Osteoblast (primary cell): ENCODE data around the gene AMBRA1. TPM values are rescaled to one million over a fixed set of nuclear protein-coding genes. Genes with fewer than 3 reads are reported as not detected.
"Not testable (repeated sequence)": the region's sequence is repeated elsewhere in the genome, so short reads cannot be mapped to it uniquely, and the experiment has no call there.

ENCODE experiments used
- DNase-seq: peaks from one replicate; pipeline ENCODE4 v3.0.0; 2011; ENCODE audit warnings: low spot score, mixed read lengths; ENCODE audit not compliant: insufficient read length; ENCODE audit errors: missing footprints
- H2AFZ ChIP-seq: 2 replicates; pipeline ENCODE4 v1.6.0; 2011; ENCODE audit warnings: mild to moderate bottlenecking, low read length
- H3K27ac ChIP-seq: 2 replicates; pipeline ENCODE4 v1.5.1; 2011; ENCODE audit warnings: mild to moderate bottlenecking, low read depth, low read length, moderate library complexity
- H3K27me3 ChIP-seq: 2 replicates; pipeline ENCODE4 v1.6.0; 2012; ENCODE audit warnings: mild to moderate bottlenecking, control low read depth, inconsistent platforms, low read length, moderate library complexity; ENCODE audit not compliant: insufficient read depth
- H3K36me3 ChIP-seq: 2 replicates; pipeline ENCODE4 v1.5.1; 2011; ENCODE audit warnings: mild to moderate bottlenecking, low read length, control low read depth, moderate library complexity; ENCODE audit not compliant: insufficient read depth
- H3K4me1 ChIP-seq: 2 replicates; pipeline ENCODE4 v1.5.1; 2011; ENCODE audit warnings: mild to moderate bottlenecking, low read length, control low read depth, moderate library complexity; ENCODE audit not compliant: insufficient read depth
- H3K4me2 ChIP-seq: 2 replicates; pipeline ENCODE4 v1.6.0; 2011; ENCODE audit warnings: mild to moderate bottlenecking, low read length; ENCODE audit not compliant: insufficient read depth
- H3K4me3 ChIP-seq: fragments of 200-600 bp; sonication (generic); 3 replicates; pipeline ENCODE4 v1.5.1; 2012; ENCODE audit warnings: mild to moderate bottlenecking, low read length, inconsistent platforms; ENCODE audit not compliant: insufficient read depth
- H3K79me2 ChIP-seq: 2 replicates; pipeline ENCODE4 v1.6.0; 2012; ENCODE audit warnings: mild to moderate bottlenecking, low read length, control low read depth, inconsistent platforms; ENCODE audit not compliant: insufficient read depth
- H3K9me3 ChIP-seq: 2 replicates; pipeline ENCODE4 v1.5.1; 2011; ENCODE audit warnings: low read depth, low read length, control low read depth
- H4K20me1 ChIP-seq: 2 replicates; pipeline ENCODE4 v1.6.0; 2012; ENCODE audit warnings: mild to moderate bottlenecking, low read length, control low read depth; ENCODE audit not compliant: insufficient read depth
- total RNA-seq: library from RNA; depleted of rRNA; stranded (reverse); fragments of >200 nt; gene quantifications from 2 replicates; pipeline ENCODE4 v1.2.3, GENCODE V29; 2012
- TF ChIP-seq, protein P1 (sequence below): IDR thresholded peaks from 2 replicates; pipeline ENCODE4 v1.5.1; 2011; ENCODE audit warnings: mild to moderate bottlenecking, low read depth, low read length, moderate library complexity; ENCODE audit errors: extremely low read depth

Gene AMBRA1
- total RNA-seq, 1 donor: 29.7 TPM

DNA sequence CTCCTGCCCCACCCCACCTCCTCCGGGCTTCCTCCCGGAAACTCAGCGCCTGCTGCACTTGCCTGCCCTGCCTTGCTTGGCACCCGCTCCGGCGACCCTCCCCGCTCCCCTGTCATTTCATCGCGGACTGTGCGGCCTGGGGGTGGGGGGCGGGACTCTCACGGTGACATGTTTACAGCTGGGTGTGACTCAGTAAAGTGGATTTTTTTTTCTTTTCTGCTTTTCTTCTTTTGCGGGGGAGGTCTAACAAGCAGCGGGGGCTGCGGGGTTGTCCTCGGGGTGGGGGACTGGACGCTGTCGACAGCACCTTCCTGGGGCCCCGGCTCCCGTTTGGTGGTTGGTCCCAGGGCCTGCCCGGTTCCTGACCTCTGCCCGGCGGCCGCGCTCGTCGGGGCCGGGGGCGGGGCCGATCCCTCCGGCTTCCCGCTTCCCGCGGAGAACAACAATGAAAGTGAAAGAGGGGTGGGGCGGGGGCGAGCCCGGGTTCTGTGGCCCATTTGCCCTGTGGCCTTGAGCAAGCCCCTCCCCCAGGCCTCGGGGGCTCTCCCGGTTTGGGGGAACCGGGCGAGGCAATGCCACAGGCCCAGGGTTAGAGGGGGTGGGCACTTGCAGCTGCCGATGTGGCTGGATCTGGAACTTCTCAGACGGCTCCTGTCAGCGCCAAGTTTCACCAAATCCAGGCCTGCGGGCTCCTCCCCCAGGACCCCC, 213.3 kb downstream of the AMBRA1 start:
- no peak overlapping the region for H3K27ac ChIP-seq
- peak overlapping the region; percentile 62 for H2AFZ ChIP-seq
- TF ChIP-seq, protein P1, sequence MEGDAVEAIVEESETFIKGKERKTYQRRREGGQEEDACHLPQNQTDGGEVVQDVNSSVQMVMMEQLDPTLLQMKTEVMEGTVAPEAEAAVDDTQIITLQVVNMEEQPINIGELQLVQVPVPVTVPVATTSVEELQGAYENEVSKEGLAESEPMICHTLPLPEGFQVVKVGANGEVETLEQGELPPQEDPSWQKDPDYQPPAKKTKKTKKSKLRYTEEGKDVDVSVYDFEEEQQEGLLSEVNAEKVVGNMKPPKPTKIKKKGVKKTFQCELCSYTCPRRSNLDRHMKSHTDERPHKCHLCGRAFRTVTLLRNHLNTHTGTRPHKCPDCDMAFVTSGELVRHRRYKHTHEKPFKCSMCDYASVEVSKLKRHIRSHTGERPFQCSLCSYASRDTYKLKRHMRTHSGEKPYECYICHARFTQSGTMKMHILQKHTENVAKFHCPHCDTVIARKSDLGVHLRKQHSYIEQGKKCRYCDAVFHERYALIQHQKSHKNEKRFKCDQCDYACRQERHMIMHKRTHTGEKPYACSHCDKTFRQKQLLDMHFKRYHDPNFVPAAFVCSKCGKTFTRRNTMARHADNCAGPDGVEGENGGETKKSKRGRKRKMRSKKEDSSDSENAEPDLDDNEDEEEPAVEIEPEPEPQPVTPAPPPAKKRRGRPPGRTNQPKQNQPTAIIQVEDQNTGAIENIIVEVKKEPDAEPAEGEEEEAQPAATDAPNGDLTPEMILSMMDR: no peak
- peak overlapping the region; percentile 84 for H3K4me2 ChIP-seq
- H3K27me3 ChIP-seq: no peaks in the 10 kb centered on the region
- peaks cover 10% of the 10 kb centered on the region for H3K4me1 ChIP-seq
- H3K4me3 ChIP-seq: peak overlapping the region; percentile 78
- H3K79me2 ChIP-seq: no peaks in the 10 kb centered on the region
- peaks cover 8% of the 10 kb centered on the region for H3K36me3 ChIP-seq
- H3K9me3 ChIP-seq: no peaks in the 10 kb centered on the region
- peaks cover 5% of the 10 kb centered on the region for H4K20me1 ChIP-seq
- peak; percentile 97 for DNase-seq

DNA sequence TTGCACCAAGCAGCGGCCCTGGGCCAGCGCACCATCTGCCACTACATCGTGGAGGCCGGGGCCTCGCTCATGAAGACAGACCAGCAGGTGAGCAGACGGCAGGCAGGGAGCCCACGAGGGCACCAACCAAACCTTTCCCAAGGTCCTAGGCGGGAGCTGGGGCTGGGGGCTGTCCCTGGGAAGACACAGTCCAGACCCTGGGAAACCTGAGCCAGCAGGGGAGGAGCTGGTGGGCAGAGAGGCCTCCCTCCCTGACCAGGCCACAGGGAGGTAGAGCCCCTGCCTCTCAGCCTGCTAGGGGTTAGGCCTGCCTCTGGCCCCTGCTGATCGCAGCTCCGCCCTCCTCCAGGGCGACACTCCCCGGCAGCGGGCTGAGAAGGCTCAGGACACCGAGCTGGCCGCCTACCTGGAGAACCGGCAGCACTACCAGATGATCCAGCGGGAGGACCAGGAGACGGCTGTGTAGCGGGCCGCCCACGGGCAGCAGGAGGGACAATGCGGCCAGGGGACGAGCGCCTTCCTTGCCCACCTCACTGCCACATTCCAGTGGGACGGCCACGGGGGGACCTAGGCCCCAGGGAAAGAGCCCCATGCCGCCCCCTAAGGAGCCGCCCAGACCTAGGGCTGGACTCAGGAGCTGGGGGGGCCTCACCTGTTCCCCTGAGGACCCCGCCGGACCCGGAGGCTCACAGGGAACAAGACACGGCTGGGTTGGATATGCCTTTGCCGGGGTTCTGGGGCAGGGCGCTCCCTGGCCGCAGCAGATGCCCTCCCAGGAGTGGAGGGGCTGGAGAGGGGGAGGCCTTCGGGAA, 214.1 kb downstream of the AMBRA1 start:
- H3K4me1 ChIP-seq, H2AFZ ChIP-seq, H3K9me3 ChIP-seq, H3K4me2 ChIP-seq, H3K27me3 ChIP-seq, H4K20me1 ChIP-seq, H3K36me3 ChIP-seq, H3K27ac ChIP-seq, H3K4me3 ChIP-seq, H3K79me2 ChIP-seq: not testable (repeated sequence)
- DNase-seq: peak; percentile 94

DNA sequence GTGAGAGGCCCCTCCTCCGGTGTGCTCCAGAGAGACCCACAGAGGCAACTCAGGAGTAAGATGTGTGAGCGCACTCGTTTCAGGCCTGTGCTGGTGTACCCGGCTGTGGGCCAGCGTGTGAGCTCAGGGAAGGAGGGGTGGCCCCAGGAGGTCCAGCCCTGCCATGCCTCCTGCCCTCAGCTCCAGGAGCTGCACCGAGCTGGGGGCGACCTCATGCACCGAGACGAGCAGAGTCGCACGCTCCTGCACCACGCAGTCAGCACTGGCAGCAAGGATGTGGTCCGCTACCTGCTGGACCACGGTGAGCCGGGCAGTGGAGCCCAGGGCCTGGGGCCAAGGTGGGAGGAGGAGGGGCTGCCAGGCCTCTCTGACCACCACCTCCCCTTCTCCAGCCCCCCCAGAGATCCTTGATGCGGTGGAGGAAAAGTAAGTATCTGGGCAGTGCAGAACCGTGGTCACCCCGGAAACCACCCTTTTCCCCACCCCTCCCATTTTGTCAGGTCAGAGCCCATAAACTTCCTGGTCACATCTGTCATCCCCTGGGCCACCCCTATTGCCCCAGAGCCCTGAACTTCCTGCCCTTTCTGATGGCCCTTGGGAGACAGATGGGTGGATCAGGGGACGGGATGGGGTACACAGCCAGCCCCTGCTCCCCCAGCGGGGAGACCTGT, 214.9 kb downstream of the AMBRA1 start:
- Histone ChIP-seq H3K4me2 (no peak overlapping the region), H4K20me1 (peaks cover 5% of the 10 kb centered on the region), H2AFZ (no peak overlapping the region), H3K4me1 (peaks cover 10% of the 10 kb centered on the region), H3K79me2 (no peaks in the 10 kb centered on the region), H3K36me3 (peaks cover 8% of the 10 kb centered on the region), H3K27ac (no peak overlapping the region), H3K4me3 (no peak overlapping the region), H3K9me3 (no peaks in the 10 kb centered on the region), H3K27me3 (no peaks in the 10 kb centered on the region)
- DNase-seq: no peak
- TF ChIP-seq, protein P1: no peak

DNA sequence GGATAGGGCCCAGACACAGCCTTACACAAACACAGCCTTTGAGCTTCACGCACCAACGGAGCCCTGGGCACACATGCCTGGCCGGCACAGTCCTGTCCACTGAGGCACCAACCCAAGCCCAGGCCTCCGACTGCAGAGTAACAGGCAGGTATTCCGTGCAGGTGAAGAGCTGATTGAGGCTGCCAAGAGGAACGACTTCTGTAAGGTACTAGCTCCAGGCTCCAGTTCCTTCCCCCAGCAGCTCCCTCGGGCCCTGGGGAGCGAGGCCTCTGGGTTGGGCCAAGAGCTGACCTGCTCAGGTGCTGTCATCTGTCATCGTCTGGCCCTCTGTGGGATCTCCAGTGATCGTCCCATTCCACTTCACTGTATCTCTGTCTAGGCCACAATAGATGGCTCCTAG, 215.5 kb downstream of the AMBRA1 start:
- peaks cover 8% of the 10 kb centered on the region for H3K36me3 ChIP-seq
- H3K4me3 ChIP-seq: no peak overlapping the region
- no peak overlapping the region for H2AFZ ChIP-seq
- H3K79me2 ChIP-seq: no peaks in the 10 kb centered on the region
- peaks cover 10% of the 10 kb centered on the region for H3K4me1 ChIP-seq
- no peaks in the 10 kb centered on the region for H3K27me3 ChIP-seq
- no peak overlapping the region for H3K27ac ChIP-seq
- H4K20me1 ChIP-seq: peaks cover 5% of the 10 kb centered on the region
- no peak overlapping the region for H3K4me2 ChIP-seq
- TF ChIP-seq, protein P1: no peak
- H3K9me3 ChIP-seq: no peaks in the 10 kb centered on the region
- no peak for DNase-seq
